ENCODE results near the gene MARCHF10. TPM values are rescaled to one million over a fixed set of nuclear protein-coding genes. Genes with fewer than 3 reads are reported as not detected.
"Not testable (repeated sequence)": the region's sequence is repeated elsewhere in the genome, so short reads cannot be mapped to it uniquely, and the experiment has no call there.

Gene MARCHF10
- total RNA-seq, 4 donors from 2014 or later = 2.1 TPM; not detected in 3

DNA sequence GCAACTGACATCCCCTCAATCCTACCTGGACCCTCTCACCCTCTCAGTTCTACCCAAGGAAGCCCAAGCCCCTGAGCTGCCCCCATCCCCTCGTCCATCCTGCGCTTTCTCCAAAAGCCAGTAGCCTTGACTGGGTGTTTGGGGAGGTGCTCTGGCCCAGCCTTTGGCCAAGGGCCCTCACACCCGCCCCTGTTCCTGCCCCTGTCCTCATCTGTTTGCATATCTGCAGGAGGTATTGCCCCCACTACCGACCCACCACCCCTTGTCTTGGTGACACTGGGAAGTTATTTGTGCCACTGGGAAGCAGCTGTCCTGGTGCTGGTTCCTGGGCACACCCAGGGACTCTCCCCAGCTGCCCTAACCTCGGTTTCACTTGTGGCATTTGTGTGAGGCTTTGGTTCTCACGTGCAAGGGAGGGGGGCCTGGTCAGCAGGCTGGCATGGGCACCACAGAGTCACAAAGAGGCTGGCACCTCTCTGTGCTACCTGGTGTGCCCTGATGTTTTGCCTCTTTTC is 105.3 kb downstream of the MARCHF10 start:
- intact Hi-C loops (cut with DNase I; ENCODE audit: low total_unique reads) = loop anchor here (5.0 kb wide), 1 partner anchor 704 kb away; no protein-coding TSS in a partner anchor
- in situ Hi-C loops (cut with MboI; ENCODE audit: low pct_ligation_motif_present in 1 of 4, low pct_unique_long_range_greater_than_20kb in 1 of 4, low sequenced_read_pairs in 3 of 4) = loop anchor here (10.0 to 25.0 kb wide), 3 partner anchors 262 to 709 kb away; partner anchors contain the start of gene TANC2 (in 1 of the 4)

DNA sequence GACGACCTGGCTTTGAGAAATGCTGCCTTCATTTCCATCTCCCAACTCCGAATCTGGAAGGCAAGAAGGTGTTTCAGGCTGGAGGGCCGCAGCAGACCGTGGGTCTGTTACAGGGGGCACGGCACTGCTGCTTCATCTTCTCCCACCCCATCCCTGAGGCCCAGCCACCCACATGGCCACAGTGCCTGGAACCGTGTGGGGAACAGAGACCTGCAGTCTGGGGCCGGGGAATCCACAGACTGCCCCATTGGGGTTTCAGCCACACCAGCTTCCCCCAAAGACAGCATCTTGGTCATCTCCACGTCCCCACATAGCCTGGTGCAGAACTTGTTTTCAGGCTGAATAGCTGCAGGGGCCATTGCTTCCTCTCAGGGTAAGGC is 106.4 kb downstream of the MARCHF10 start:
- intact Hi-C loops (cut with DNase I; ENCODE audit: low total_unique reads) = loop anchor here (5.0 kb wide), 1 partner anchor 706 kb away; no protein-coding TSS in a partner anchor
- Histone ChIP-seq H3K4me1 (peaks cover 0 to 17% (median 13%) of the 10 kb centered on the region in 4 donors), H3K4me3 (no peak overlapping the region), H3K9me3 (no peaks in the 10 kb centered on the region), H3K36me3 (no peaks in the 10 kb centered on the region), H3K27me3 (peaks cover 12% of the 10 kb centered on the region), H3K27ac (no peak overlapping the region)
- no peak for DNase-seq
- WGBS, 2 donors (ENCODE audit: low coverage in 1 of 2) = 20 to 73% methylated on average over 1 to 8 of the region's 8 CpGs
- no peak for TF ChIP-seq EP300 (IDR thresholded peaks at IDR 0.05; ENCODE audit: low read depth)
- TF ChIP-seq, protein P1, sequence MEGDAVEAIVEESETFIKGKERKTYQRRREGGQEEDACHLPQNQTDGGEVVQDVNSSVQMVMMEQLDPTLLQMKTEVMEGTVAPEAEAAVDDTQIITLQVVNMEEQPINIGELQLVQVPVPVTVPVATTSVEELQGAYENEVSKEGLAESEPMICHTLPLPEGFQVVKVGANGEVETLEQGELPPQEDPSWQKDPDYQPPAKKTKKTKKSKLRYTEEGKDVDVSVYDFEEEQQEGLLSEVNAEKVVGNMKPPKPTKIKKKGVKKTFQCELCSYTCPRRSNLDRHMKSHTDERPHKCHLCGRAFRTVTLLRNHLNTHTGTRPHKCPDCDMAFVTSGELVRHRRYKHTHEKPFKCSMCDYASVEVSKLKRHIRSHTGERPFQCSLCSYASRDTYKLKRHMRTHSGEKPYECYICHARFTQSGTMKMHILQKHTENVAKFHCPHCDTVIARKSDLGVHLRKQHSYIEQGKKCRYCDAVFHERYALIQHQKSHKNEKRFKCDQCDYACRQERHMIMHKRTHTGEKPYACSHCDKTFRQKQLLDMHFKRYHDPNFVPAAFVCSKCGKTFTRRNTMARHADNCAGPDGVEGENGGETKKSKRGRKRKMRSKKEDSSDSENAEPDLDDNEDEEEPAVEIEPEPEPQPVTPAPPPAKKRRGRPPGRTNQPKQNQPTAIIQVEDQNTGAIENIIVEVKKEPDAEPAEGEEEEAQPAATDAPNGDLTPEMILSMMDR (IDR thresholded peaks at IDR 0.05) = no peak
- TF ChIP-seq POLR2A (IDR thresholded peaks at IDR 0.05) = no peak
- TF ChIP-seq POLR2AphosphoS5 (IDR thresholded peaks at IDR 0.05) = no peak
- in situ Hi-C loops (cut with MboI; ENCODE audit: low pct_ligation_motif_present in 1 of 4, low pct_unique_long_range_greater_than_20kb in 1 of 4, low sequenced_read_pairs in 3 of 4) = loop anchor here (10.0 to 25.0 kb wide), 3 partner anchors 263 to 711 kb away; partner anchors contain the start of gene TANC2 (in 1 of the 4)

More for the DNA sequence above, 105.3 kb downstream of the MARCHF10 start:
- no peaks in the 10 kb centered on the region for H3K9me3 ChIP-seq
- DNase-seq = no peak
- no peak overlapping the region for H3K4me3 ChIP-seq
- peaks cover 0 to 17% (median 13%) of the 10 kb centered on the region in 4 donors for H3K4me1 ChIP-seq
- peaks cover 12% of the 10 kb centered on the region for H3K27me3 ChIP-seq
- TF ChIP-seq POLR2A (IDR thresholded peaks at IDR 0.05) = no peak
- TF ChIP-seq EP300 (IDR thresholded peaks at IDR 0.05; ENCODE audit: low read depth) = no peak
- no peak for TF ChIP-seq POLR2AphosphoS5 (IDR thresholded peaks at IDR 0.05)
- TF ChIP-seq, protein P1 (IDR thresholded peaks at IDR 0.05) = no peak
- H3K27ac ChIP-seq = no peak overlapping the region
- WGBS, 2 donors (ENCODE audit: low coverage in 1 of 2) = 61% methylated on average over 6 of the region's 6 CpGs; no CpG with 5 or more reads in 1 of the 2 donors
- H3K36me3 ChIP-seq = no peaks in the 10 kb centered on the region

DNA sequence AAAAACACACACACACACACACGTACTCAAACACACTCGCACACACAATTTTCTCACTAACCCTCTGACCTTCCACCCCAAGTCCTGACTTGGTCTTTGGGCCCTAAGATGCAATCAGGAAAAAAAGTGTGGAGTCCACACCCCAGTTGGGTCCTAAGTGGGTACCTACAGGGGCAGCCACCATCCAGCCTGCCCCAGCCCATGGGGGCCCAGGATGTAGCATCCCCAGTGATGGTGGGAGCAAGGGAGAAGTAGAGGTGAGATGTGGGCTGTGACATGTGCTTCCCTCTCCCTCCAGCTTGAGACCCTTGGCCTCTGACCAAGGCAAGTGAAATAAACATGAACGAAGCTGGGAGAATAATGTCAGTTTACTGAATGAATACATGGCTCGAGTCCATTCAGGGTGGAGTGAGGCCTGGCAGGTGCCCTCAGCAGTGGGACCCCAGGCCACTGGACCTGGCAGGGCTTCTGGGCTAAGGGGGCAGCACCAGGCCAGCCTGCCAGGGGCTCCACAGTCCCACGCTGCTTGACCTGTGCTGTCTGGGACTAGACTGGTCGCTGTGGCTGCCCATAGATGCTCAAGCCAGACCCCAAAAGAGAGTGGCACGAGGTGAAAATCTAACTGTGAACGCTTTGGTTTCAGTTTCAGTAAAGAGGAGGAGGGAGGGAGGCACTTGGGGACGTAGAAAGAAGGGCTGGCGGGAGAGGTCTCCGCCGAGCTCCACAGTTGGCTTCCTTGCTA is 107.0 kb downstream of the MARCHF10 start:
- Histone ChIP-seq H3K27ac (no peak overlapping the region), H3K27me3 (peaks cover 12% of the 10 kb centered on the region), H3K4me1 (peaks cover 0 to 17% (median 13%) of the 10 kb centered on the region in 4 donors), H3K9me3 (no peaks in the 10 kb centered on the region), H3K4me3 (no peak overlapping the region), H3K36me3 (no peaks in the 10 kb centered on the region)
- intact Hi-C loops (cut with DNase I; ENCODE audit: low total_unique reads) = loop anchor here (5.0 kb wide), 1 partner anchor 706 kb away; no protein-coding TSS in a partner anchor
- no peak for DNase-seq
- WGBS, 2 donors (ENCODE audit: low coverage in 1 of 2) = 69 to 77% methylated on average over 4 to 12 of the region's 12 CpGs
- TF ChIP-seq POLR2AphosphoS5 (IDR thresholded peaks at IDR 0.05) (no peak), EP300 (IDR thresholded peaks at IDR 0.05; ENCODE audit: low read depth) (no peak), POLR2A (IDR thresholded peaks at IDR 0.05) (no peak)
- TF ChIP-seq, protein P1 (IDR thresholded peaks at IDR 0.05) = no peak
- in situ Hi-C loops (cut with MboI; ENCODE audit: low pct_ligation_motif_present in 1 of 4, low pct_unique_long_range_greater_than_20kb in 1 of 4, low sequenced_read_pairs in 3 of 4) = loop anchor here (10.0 to 25.0 kb wide), 3 partner anchors 264 to 711 kb away; partner anchors contain the start of gene TANC2 (in 1 of the 4)

- not testable (repeated sequence) for H3K4me1 ChIP-seq, H3K27ac ChIP-seq, H3K4me3 ChIP-seq, H3K27me3 ChIP-seq, H3K36me3 ChIP-seq, H3K9me3 ChIP-seq, DNase-seq
- in situ Hi-C loops (cut with MboI; ENCODE audit: low pct_ligation_motif_present in 1 of 4, low pct_unique_long_range_greater_than_20kb in 1 of 4, low sequenced_read_pairs in 3 of 4) (loop anchor here in 2 of 4 donors (10.0 to 25.0 kb wide), 2 partner anchors 706 to 714 kb away; no protein-coding TSS in a partner anchor), intact Hi-C loops (cut with DNase I; ENCODE audit: low total_unique reads) (loop anchor here (5.0 kb wide), 1 partner anchor 109 kb away; the partner anchor contains the start of gene MARCHF10)
- WGBS, 2 donors (ENCODE audit: low coverage in 1 of 2) = 60 to 81% methylated on average over 2 to 11 of the region's 11 CpGs
These were observed 109.7 kb downstream of the MARCHF10 start for GRCh38 chr17:62698459-62698858.

All from transverse colon (tissue), 4 donors.